ENCODE results near the gene ACACB.

DNA sequence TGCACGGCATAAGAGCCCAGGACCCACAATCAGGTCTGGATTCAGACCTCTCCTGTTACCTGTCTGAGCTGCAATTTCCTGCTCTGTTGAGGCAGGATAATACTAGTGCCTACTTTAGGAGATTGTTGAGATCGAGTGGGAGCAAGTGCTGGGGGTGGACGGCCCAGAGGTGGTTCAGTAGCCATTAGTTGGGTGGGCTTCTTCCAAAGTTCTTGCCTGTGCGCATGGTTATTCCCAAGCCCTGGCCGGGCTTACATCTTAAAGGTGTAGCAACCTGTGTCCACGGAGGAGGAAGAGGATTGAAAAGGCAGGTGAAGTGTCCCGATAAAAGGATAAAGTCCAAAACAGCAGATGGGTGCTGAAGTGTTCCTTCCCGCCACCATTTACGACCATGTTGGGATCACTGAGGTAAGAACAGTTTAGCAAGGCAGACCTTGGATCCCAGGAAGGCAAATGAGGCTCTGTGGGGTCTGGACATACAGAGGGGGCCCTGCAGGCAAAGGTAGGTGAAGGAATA is 33.8 kb downstream of the ACACB start:
- no peak for TF ChIP-seq GATA2 (IDR thresholded peaks at IDR 0.05; ENCODE audit: low read depth, low read length)
- TF ChIP-seq GATA3 (IDR thresholded peaks at IDR 0.05; ENCODE audit: low read depth, low read length): no peak

Data from SH-SY5Y (cell line).